CD14-positive monocyte (primary cell): ENCODE data around the gene NLRP8. TPM values are rescaled to one million over a fixed set of nuclear protein-coding genes. Genes with fewer than 3 reads are reported as not detected.
A peak's percentile ranks its signal among the peaks of the same experiment; 100 is the strongest.
"Not testable (repeated sequence)": the region's sequence is repeated elsewhere in the genome, so short reads cannot be mapped to it uniquely, and the experiment has no call there.

Experiments used
- DNase-seq, 3 donors: peaks; one replicate each; pipeline ENCODE4 v3.0.0-alpha.2; 2011 to 2022
- H2AFZ ChIP-seq: 2 replicates; pipeline ENCODE4 v1.6.0; 2012; ENCODE audit warnings: mild to moderate bottlenecking, low read depth, low read length, inconsistent platforms; ENCODE audit not compliant: insufficient read depth, poor library complexity, severe bottlenecking
- H3K27ac ChIP-seq, 2 donors: 1 replicate in 1 of 2; 2 replicates in 1 of 2; pipeline ENCODE4 v1.5.1; 2012 to 2013; ENCODE audit warnings: low read length in 2 of 2, control low read depth in 1 of 2, inconsistent platforms in 1 of 2, low read depth in 1 of 2, mild to moderate bottlenecking in 1 of 2
- H3K27me3 ChIP-seq, 2 donors: one replicate each; pipeline versions ENCODE4 v1.6.0 to v1.6.1; 2011 to 2013; ENCODE audit warnings: low read length in 2 of 2; ENCODE audit not compliant: control insufficient read depth in 2 of 2, insufficient read depth in 2 of 2
- H3K36me3 ChIP-seq, 2 donors: replicated peaks in 1 of 2; 1 replicate in 1 of 2; 2 replicates in 1 of 2; pipeline versions ENCODE4 v1.5.1 to v1.6.1; 2012 to 2013; ENCODE audit warnings: low read length in 2 of 2, control low read depth in 1 of 2, inconsistent platforms in 1 of 2, mild to moderate bottlenecking in 1 of 2; ENCODE audit not compliant: insufficient read depth in 2 of 2, control insufficient read depth in 1 of 2
- H3K4me1 ChIP-seq, 2 donors: 1 replicate in 1 of 2; 2 replicates in 1 of 2; pipeline versions ENCODE4 v1.5.1 to v1.6.1; 2012 to 2013; ENCODE audit warnings: low read length in 2 of 2, control low read depth in 1 of 2, inconsistent platforms in 1 of 2, mild to moderate bottlenecking in 1 of 2, moderate library complexity in 1 of 2; ENCODE audit not compliant: insufficient read depth in 2 of 2, control insufficient read depth in 1 of 2
- H3K4me2 ChIP-seq: replicated peaks from 2 replicates; pipeline ENCODE3; 2012; ENCODE audit warnings: low read length, moderate library complexity, mild to moderate bottlenecking; ENCODE audit not compliant: poor library complexity, severe bottlenecking; ENCODE audit errors: extremely low read depth
- H3K4me3 ChIP-seq, 3 experiments: fragments of 200-600 bp in 1 of 3; sonication (generic) in 1 of 3; replicated peaks in 1 of 3; 1 replicate in 2 of 3; 2 replicates in 1 of 3; pipeline ENCODE4 v1.5.1; 2011 to 2013; ENCODE audit warnings: low read length in 3 of 3, mild to moderate bottlenecking in 3 of 3, control low read depth in 2 of 3, low read depth in 2 of 3, inconsistent platforms in 1 of 3, moderate library complexity in 1 of 3
- H3K79me2 ChIP-seq: 2 replicates; pipeline ENCODE4 v1.6.0; 2012; ENCODE audit warnings: mild to moderate bottlenecking, control low read depth, inconsistent platforms, low read length, moderate library complexity; ENCODE audit not compliant: insufficient read depth
- H3K9ac ChIP-seq: 2 replicates; pipeline ENCODE4 v1.6.0; 2017; ENCODE audit warnings: low read length, mild to moderate bottlenecking; ENCODE audit not compliant: insufficient read depth, poor library complexity, severe bottlenecking
- H3K9me3 ChIP-seq, 2 donors: replicated peaks in 1 of 2; 1 replicate in 1 of 2; 2 replicates in 1 of 2; pipeline versions ENCODE4 v1.5.1 to v1.6.1; 2012 to 2013; ENCODE audit warnings: low read length in 2 of 2, control low read depth in 1 of 2; ENCODE audit not compliant: control insufficient read depth in 1 of 2, insufficient read depth in 1 of 2
- H4K20me1 ChIP-seq: 2 replicates; pipeline ENCODE4 v1.6.0; 2012; ENCODE audit warnings: mild to moderate bottlenecking, low read length, control low read depth, moderate library complexity; ENCODE audit not compliant: insufficient read depth
- H3K27ac Mint-ChIP-seq, 7 donors: one replicate each; pipeline ENCODE4 v1.8.0; 2020; ENCODE audit warnings: mild to moderate bottlenecking in 7 of 7, mixed read lengths in 7 of 7, moderate library complexity in 6 of 7, inconsistent platforms in 2 of 7
- H3K27me3 Mint-ChIP-seq, 3 donors: one replicate each; pipeline ENCODE4 v1.8.0; 2021 to 2022; ENCODE audit warnings: low read depth in 3 of 3, mild to moderate bottlenecking in 3 of 3, mixed read lengths in 3 of 3, moderate library complexity in 3 of 3, inconsistent platforms in 1 of 3
- H3K36me3 Mint-ChIP-seq, 2 donors: one replicate each; pipeline ENCODE4 v1.8.0; 2020; ENCODE audit warnings: mixed read lengths in 2 of 2, inconsistent platforms in 1 of 2, mild to moderate bottlenecking in 1 of 2
- H3K4me1 Mint-ChIP-seq: one replicate; pipeline ENCODE4 v1.8.0; 2020; ENCODE audit warnings: mild to moderate bottlenecking, mixed read lengths
- H3K4me3 Mint-ChIP-seq, 2 donors: one replicate each; pipeline ENCODE4 v1.8.0; 2020; ENCODE audit warnings: mild to moderate bottlenecking in 2 of 2, mixed read lengths in 2 of 2, moderate library complexity in 1 of 2
- H3K9me3 Mint-ChIP-seq, 7 donors: one replicate each; pipeline ENCODE4 v1.8.0; 2020 to 2022; ENCODE audit warnings: mixed read lengths in 7 of 7, mild to moderate bottlenecking in 6 of 7, moderate library complexity in 6 of 7, inconsistent platforms in 2 of 7
- WGBS: methylation state at CpG from one replicate; pipeline ENCODE4 v1.1.5; 2013; ENCODE audit warnings: missing lambda C conversion rate; ENCODE audit not compliant: insufficient coverage; 5-methylcytosine and 5-hydroxymethylcytosine counted together
- intact Hi-C, 2 donors: fragments of 100-400 bp; cut with micrococcal nuclease; formaldehyde crosslinking; loops; one replicate each; pipeline versions ENCODE4 v1.15.0 to v1.15.1; 2023
- polyA plus RNA-seq, 3 donors: library from polyadenylated mRNA; depleted of rRNA in 1 of 3; unstranded in 2 of 3; stranded (reverse) in 1 of 3; fragments of 300-500 nt in 2 of 3; fragments of >200 nt in 1 of 3; fragmentation: Illumina TruSeq in 2 of 3; gene quantifications; 1 replicate in 2 of 3; 2 replicates in 1 of 3; pipeline ENCODE4 v1.2.3, GENCODE V29; 2012 to 2021
- TF ChIP-seq, protein P1 (sequence below): fragments of 200-600 bp; IDR thresholded peaks from one replicate; pipeline ENCODE4 v1.8.0; 2022; ENCODE audit warnings: antibody characterized with exemption, mild to moderate bottlenecking

The NLRP8 gene
- polyA plus RNA-seq, 3 donors = not detected

DNA sequence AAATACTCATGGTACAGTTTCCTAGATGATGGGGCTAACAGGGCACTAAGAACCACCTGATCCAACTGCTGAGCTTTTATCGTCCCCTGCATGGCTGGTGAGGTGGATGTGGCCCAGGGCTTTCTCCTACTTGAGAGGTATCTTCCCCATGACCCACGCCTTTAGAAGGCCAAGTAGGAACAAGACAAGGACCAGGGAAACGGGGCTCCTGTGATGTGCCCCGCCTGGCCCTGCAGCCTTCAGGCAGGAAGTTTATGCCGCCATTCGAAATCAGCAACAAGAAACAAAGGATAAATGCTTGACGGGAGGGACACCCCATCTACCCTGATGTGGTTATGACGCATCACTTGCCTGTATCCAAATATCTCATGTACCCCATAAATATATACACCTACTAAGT is 19.6 kb upstream of the NLRP8 start:
- Histone ChIP-seq H3K27me3 (no peaks in the 10 kb centered on the region), H3K4me3 (no peak overlapping the region), H3K27ac (no peak overlapping the region), H2AFZ (no peak overlapping the region), H3K4me2 (no peak overlapping the region), H3K79me2 (no peaks in the 10 kb centered on the region), H3K9me3 (peaks cover 57 to 62% of the 10 kb centered on the region in 2 donors), H3K9ac (no peak overlapping the region), H3K4me1 (no peaks in the 10 kb centered on the region), H4K20me1 (no peaks in the 10 kb centered on the region), H3K36me3 (no peaks in the 10 kb centered on the region)
- H3K27me3 Mint-ChIP-seq = peaks cover 0 to 2% (median 1%) of the 10 kb centered on the region in 3 donors
- TF ChIP-seq, protein P1, sequence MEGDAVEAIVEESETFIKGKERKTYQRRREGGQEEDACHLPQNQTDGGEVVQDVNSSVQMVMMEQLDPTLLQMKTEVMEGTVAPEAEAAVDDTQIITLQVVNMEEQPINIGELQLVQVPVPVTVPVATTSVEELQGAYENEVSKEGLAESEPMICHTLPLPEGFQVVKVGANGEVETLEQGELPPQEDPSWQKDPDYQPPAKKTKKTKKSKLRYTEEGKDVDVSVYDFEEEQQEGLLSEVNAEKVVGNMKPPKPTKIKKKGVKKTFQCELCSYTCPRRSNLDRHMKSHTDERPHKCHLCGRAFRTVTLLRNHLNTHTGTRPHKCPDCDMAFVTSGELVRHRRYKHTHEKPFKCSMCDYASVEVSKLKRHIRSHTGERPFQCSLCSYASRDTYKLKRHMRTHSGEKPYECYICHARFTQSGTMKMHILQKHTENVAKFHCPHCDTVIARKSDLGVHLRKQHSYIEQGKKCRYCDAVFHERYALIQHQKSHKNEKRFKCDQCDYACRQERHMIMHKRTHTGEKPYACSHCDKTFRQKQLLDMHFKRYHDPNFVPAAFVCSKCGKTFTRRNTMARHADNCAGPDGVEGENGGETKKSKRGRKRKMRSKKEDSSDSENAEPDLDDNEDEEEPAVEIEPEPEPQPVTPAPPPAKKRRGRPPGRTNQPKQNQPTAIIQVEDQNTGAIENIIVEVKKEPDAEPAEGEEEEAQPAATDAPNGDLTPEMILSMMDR = no peak
- 100% methylated on average over 5 of the region's 8 CpGs for WGBS
- H3K4me3 Mint-ChIP-seq = no peak overlapping the region
- intact Hi-C loops = no loop called here
- no peak for DNase-seq
- H3K27ac Mint-ChIP-seq = peak overlapping the region in 1 of 7 donors; percentile 48
- H3K4me1 Mint-ChIP-seq = no peaks in the 10 kb centered on the region
- H3K9me3 Mint-ChIP-seq = peaks cover 21 to 73% (median 50%) of the 10 kb centered on the region in 7 donors
- H3K36me3 Mint-ChIP-seq = no peaks in the 10 kb centered on the region

DNA sequence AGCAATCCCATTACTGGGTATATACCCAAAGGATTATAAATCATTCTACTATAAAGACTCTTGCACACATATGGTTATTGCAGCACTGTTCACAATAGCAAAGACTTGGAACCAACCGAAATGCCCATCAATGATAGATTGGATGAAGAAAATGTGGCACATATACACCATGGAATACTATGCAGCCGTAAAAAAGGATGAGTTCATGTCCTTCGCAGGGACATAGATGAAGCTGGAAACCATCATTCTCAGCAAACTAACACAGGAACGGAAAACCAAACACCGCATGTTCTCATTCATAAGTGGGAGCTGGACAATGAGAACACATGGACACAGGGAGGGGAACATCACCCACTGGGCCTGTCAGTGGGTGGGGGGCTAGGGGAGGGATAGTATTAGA is 18.4 kb upstream of the NLRP8 start:
- H3K27ac Mint-ChIP-seq, H3K4me2 ChIP-seq, H3K4me3 ChIP-seq, H3K79me2 ChIP-seq, H3K27me3 ChIP-seq, H3K27me3 Mint-ChIP-seq, intact Hi-C loops, H3K4me1 Mint-ChIP-seq, H3K36me3 Mint-ChIP-seq, H3K36me3 ChIP-seq, H3K27ac ChIP-seq, H3K9ac ChIP-seq, H4K20me1 ChIP-seq, H2AFZ ChIP-seq, DNase-seq, H3K4me3 Mint-ChIP-seq, H3K4me1 ChIP-seq: not testable (repeated sequence)
- no CpG with 5 or more reads among the region's 5 CpGs for WGBS
- H3K9me3 Mint-ChIP-seq = peaks cover 19 to 72% (median 46%) of the 10 kb centered on the region in 7 donors
- peaks cover 54 to 62% of the 10 kb centered on the region in 2 donors for H3K9me3 ChIP-seq
